HCT116 (cell line): ENCODE data around the gene PKMYT1. TPM values are rescaled to one million over a fixed set of nuclear protein-coding genes. Genes with fewer than 3 reads are reported as not detected.

Source experiments
- ATAC-seq: fragments of 200-7000 bp; cut with Tn5 transposase; 2 replicates; pipeline ENCODE4 v1.9.1; 2020; ENCODE audit warnings: mild to moderate bottlenecking, moderate library complexity
- BruUV-seq: library from RNA; stranded (reverse); fragments of 400-500 nt; replicated peaks from 2 replicates; lab custom pipeline; 2021; lab: Mats Ljungman, UMichigan
- CTCF ChIA-PET: fragments of 300-600 bp; sonication (Branson Sonifier 250); formaldehyde crosslinking; loops from one replicate; lab custom pipeline; 2021; ENCODE audit warnings: antibody characterized with exemption; lab: Charles Lee
- POLR2A ChIA-PET: fragments of 300-600, 350-600 bp; sonication (Branson Sonifier 250); formaldehyde crosslinking; loops from one replicate; lab custom pipeline; 2021; ENCODE audit warnings: antibody characterized with exemption; lab: Charles Lee
- RAD21 ChIA-PET, 2 experiments: fragments of 300-600 bp; sonication (Branson Sonifier 250); formaldehyde crosslinking; loops; one replicate each; lab custom pipeline; 2023; ENCODE audit warnings: low total read pairs in 2 of 2; ENCODE audit not compliant: uncharacterized antibody in 2 of 2, unreplicated experiment in 2 of 2, low non-redundant PET in 1 of 2; lab: Charles Lee
- DNase-seq: peaks from one replicate; pipeline ENCODE4 v3.0.0-alpha.2; 2010; ENCODE audit warnings: low read depth, low spot score
- H2AFZ ChIP-seq: fragments of 200-600 bp; shearing (Covaris generic), sonication (generic); 2 replicates; pipeline ENCODE4 v1.6.1; 2017; ENCODE audit warnings: low read depth, mixed run types, mixed read lengths, antibody characterized with exemption, low read length; ENCODE audit not compliant: poor library complexity, severe bottlenecking
- H3K27ac ChIP-seq: 2 replicates; pipeline ENCODE4 v1.5.1; 2012; ENCODE audit warnings: low read depth, low read length
- H3K27me3 ChIP-seq: fragments of 200-600 bp; sonication (generic); 2 replicates; pipeline ENCODE4 v1.6.1; 2016; ENCODE audit warnings: mixed run types, low read length, mixed read lengths; ENCODE audit not compliant: insufficient read depth
- H3K36me3 ChIP-seq, 2 experiments: fragments of 200-500 bp in 1 of 2; fragments of 200-600 bp in 1 of 2; sonication (Bioruptor generic) in 1 of 2; sonication (generic) in 1 of 2; 2 replicates each; pipeline versions ENCODE4 v1.5.1 to v1.6.1; 2014 to 2016; ENCODE audit warnings: low read length in 2 of 2, inconsistent platforms in 1 of 2, mixed read lengths in 1 of 2, mixed run types in 1 of 2; ENCODE audit not compliant: insufficient read depth in 2 of 2, control insufficient read depth in 1 of 2
- H3K4me1 ChIP-seq, 2 experiments: fragments of 200-600 bp in 1 of 2; sonication (generic) in 1 of 2; 2 replicates each; pipeline versions ENCODE4 v1.5.1 to v1.6.1; 2012 to 2017; ENCODE audit warnings: low read length in 2 of 2, inconsistent platforms in 1 of 2, mild to moderate bottlenecking in 1 of 2, mixed read lengths in 1 of 2, mixed run types in 1 of 2, moderate library complexity in 1 of 2; ENCODE audit not compliant: insufficient read depth in 2 of 2, control insufficient read depth in 1 of 2
- H3K4me2 ChIP-seq: fragments of 200-600 bp; sonication (generic); 2 replicates; pipeline ENCODE4 v1.6.1; 2017; ENCODE audit warnings: mixed run types, low read length, mixed read lengths
- H3K4me3 ChIP-seq, 2 experiments: fragments of 200-600 bp in 1 of 2; sonication (generic) in 1 of 2; replicated peaks in 1 of 2; 2 replicates each; pipeline ENCODE4 v1.5.1; 2011 to 2016; ENCODE audit warnings: low read length in 2 of 2, control low read depth in 1 of 2, low read depth in 1 of 2, mild to moderate bottlenecking in 1 of 2, mixed read lengths in 1 of 2, mixed run types in 1 of 2
- H3K79me2 ChIP-seq: fragments of 200-600 bp; sonication (generic); 2 replicates; pipeline ENCODE4 v1.6.1; 2017; ENCODE audit warnings: mild to moderate bottlenecking, mixed run types, low read length, moderate library complexity, mixed read lengths; ENCODE audit not compliant: insufficient read depth
- H3K9ac ChIP-seq: fragments of 200-600 bp; sonication (generic); 2 replicates; pipeline ENCODE4 v1.6.1; 2016; ENCODE audit warnings: low read length, mixed read lengths
- H3K9me2 ChIP-seq: fragments of 200-600 bp; sonication (generic), shearing (Covaris generic); 2 replicates; pipeline ENCODE4 v1.6.1; 2017; ENCODE audit warnings: mixed run types, mild to moderate bottlenecking, moderate library complexity; ENCODE audit not compliant: insufficient read depth
- H3K9me3 ChIP-seq, 2 experiments: fragments of 200-500 bp in 1 of 2; fragments of 200-600 bp in 1 of 2; sonication (Bioruptor generic) in 1 of 2; sonication (generic) in 1 of 2; 2 replicates each; pipeline ENCODE4 v1.6.1; 2014 to 2017; ENCODE audit warnings: low read length in 2 of 2, mixed read lengths in 2 of 2, inconsistent platforms in 1 of 2, low read depth in 1 of 2, mild to moderate bottlenecking in 1 of 2, mixed run types in 1 of 2, moderate library complexity in 1 of 2; ENCODE audit not compliant: control insufficient read depth in 1 of 2, insufficient read depth in 1 of 2
- H4K20me1 ChIP-seq: fragments of 200-600 bp; sonication (generic), shearing (Covaris generic); 2 replicates; pipeline ENCODE4 v1.6.1; 2017; ENCODE audit warnings: mixed run types, mild to moderate bottlenecking, moderate library complexity; ENCODE audit not compliant: insufficient read depth
- CBX3 ChIP-seq: IDR thresholded peaks from 2 replicates; pipeline ENCODE4 v1.6.1; 2012; ENCODE audit warnings: low read depth
- CEBPB ChIP-seq: IDR thresholded peaks from 2 replicates; pipeline ENCODE4 v1.6.1; 2012; ENCODE audit warnings: low read depth
- CTCF ChIP-seq, 3 experiments: fragments of 200-600 bp in 1 of 3; sonication (generic) in 1 of 3; IDR thresholded peaks in 2 of 3; conservative IDR thresholded peaks in 1 of 3; 2 replicates each; pipeline ENCODE4 v1.5.1; 2012 to 2017; ENCODE audit warnings: low read depth in 2 of 3, low read length in 2 of 3, antibody characterized with exemption in 1 of 3, borderline replicate concordance in 1 of 3, control low read depth in 1 of 3, mild to moderate bottlenecking in 1 of 3, mixed read lengths in 1 of 3, mixed run types in 1 of 3, moderate library complexity in 1 of 3; ENCODE audit not compliant: insufficient read depth in 1 of 3
- EGR1 ChIP-seq: IDR thresholded peaks from 2 replicates; pipeline ENCODE4 v1.6.1; 2012; ENCODE audit warnings: low read depth
- ELF1 ChIP-seq: IDR thresholded peaks from 2 replicates; pipeline ENCODE4 v1.6.1; 2012; ENCODE audit warnings: low read depth, borderline replicate concordance
- EZH2 ChIP-seq: fragments of 200-600 bp; sonication (generic); IDR thresholded peaks from 2 replicates; pipeline ENCODE4 v1.6.1; 2017; ENCODE audit warnings: antibody characterized with exemption, mixed run types
- EZH2phosphoT487 ChIP-seq: fragments of 200-600 bp; IDR thresholded peaks from 2 replicates; pipeline ENCODE4 v1.6.1; 2018; ENCODE audit warnings: antibody characterized with exemption, borderline replicate concordance
- FOSL1 ChIP-seq: IDR thresholded peaks from 2 replicates; pipeline ENCODE4 v1.6.1; 2012; ENCODE audit warnings: low read depth
- JUND ChIP-seq: IDR thresholded peaks from 2 replicates; pipeline ENCODE4 v1.6.1; 2012
- POLR2A ChIP-seq: IDR thresholded peaks from 2 replicates; pipeline ENCODE4 v1.7.0; 2011; ENCODE audit warnings: borderline replicate concordance; ENCODE audit not compliant: insufficient read depth, insufficient read length; ENCODE audit errors: extremely low read depth
- POLR2AphosphoS5 ChIP-seq: IDR thresholded peaks from 2 replicates; pipeline ENCODE4 v1.6.1; 2011; ENCODE audit warnings: mild to moderate bottlenecking, low read depth, low read length, moderate library complexity
- RAD21 ChIP-seq: IDR thresholded peaks from 2 replicates; pipeline ENCODE4 v1.6.1; 2012; ENCODE audit warnings: low read depth, mild to moderate bottlenecking
- SIN3A ChIP-seq: IDR thresholded peaks from 2 replicates; pipeline ENCODE4 v1.6.1; 2012; ENCODE audit warnings: low read depth
- SP1 ChIP-seq: IDR thresholded peaks from 2 replicates; pipeline ENCODE4 v1.6.1; 2012; ENCODE audit warnings: low read depth
- SRF ChIP-seq: IDR thresholded peaks from 2 replicates; pipeline ENCODE4 v1.6.1; 2012; ENCODE audit warnings: low read depth
- TCF7L2 ChIP-seq: IDR thresholded peaks from 2 replicates; pipeline ENCODE4 v1.7.0; 2011; ENCODE audit warnings: borderline replicate concordance, inconsistent platforms; ENCODE audit not compliant: insufficient read depth, insufficient read length; ENCODE audit errors: extremely low read depth
- YY1 ChIP-seq: IDR thresholded peaks from 2 replicates; pipeline ENCODE4 v1.6.1; 2011; ENCODE audit warnings: low read length, low read depth, moderate library complexity, mild to moderate bottlenecking; ENCODE audit not compliant: insufficient replicate concordance; ENCODE audit errors: extremely low read depth
- ZFX ChIP-seq: fragments of 450-650 bp; IDR thresholded peaks from 2 replicates; pipeline ENCODE4 v1.6.1; 2017
- ZNF274 ChIP-seq: fragments of 200-500 bp; sonication (Bioruptor generic); IDR thresholded peaks from 2 replicates; pipeline ENCODE4 v1.6.1; 2014; ENCODE audit warnings: mild to moderate bottlenecking, low read depth, low read length, inconsistent platforms
- intact Hi-C: fragments of 100-400 bp; cut with micrococcal nuclease; formaldehyde crosslinking; loops from 2 replicates; pipeline ENCODE4 v1.10.0; 2022
- total RNA-seq: library from RNA; stranded (reverse); gene quantifications from one replicate; pipeline ENCODE4 v1.2.1, GENCODE V29; 2021; ENCODE audit not compliant: unreplicated experiment
- TF ChIP-seq, protein P1 (sequence below): IDR thresholded peaks from 2 replicates; pipeline ENCODE4 v1.6.1; 2012
- TF ChIP-seq, protein P2 (sequence below): IDR thresholded peaks from 2 replicates; pipeline ENCODE4 v1.6.1; 2012; ENCODE audit warnings: low read depth
- TF ChIP-seq, protein P3 (sequence below): IDR thresholded peaks from 2 replicates; pipeline ENCODE4 v1.6.1; 2012

The PKMYT1 gene
- total RNA-seq, 1 experiment from 2014 or later = 104 TPM

- H3K79me2 ChIP-seq = peaks cover 17% of the 10 kb centered on the region; the same call in 1 of the 2 replicates
- H3K9me2 ChIP-seq = no peaks in the 10 kb centered on the region
- CTCF ChIA-PET = interaction anchor here (0.6 to 1.5 kb wide), 19 partner anchors 11 to 135 kb away, joined by 3 to 16 read pairs (median 5); partner anchors contain the start of genes FLYWCH1, FLYWCH2 and KREMEN2
- no peak overlapping the region for H3K27ac ChIP-seq
- peak overlapping the region; percentile 39 for H3K4me2 ChIP-seq
- peaks cover 0 to 11% of the 10 kb centered on the region in 2 experiments; a peak in 3 of 4 replicates for H3K4me1 ChIP-seq
- POLR2A ChIA-PET = interaction anchor here (1.0 to 1.2 kb wide), 3 partner anchors 16 to 44 kb away, joined by 3 to 5 read pairs (median 3); partner anchors contain the start of genes FLYWCH1 and FLYWCH2
- no peaks in the 10 kb centered on the region; a peak in 1 of 4 replicates for H3K36me3 ChIP-seq
- no peak overlapping the region for H3K4me3 ChIP-seq
- H4K20me1 ChIP-seq = no peaks in the 10 kb centered on the region
- intact Hi-C loops = no loop called here
- ATAC-seq (peak; percentile 96), DNase-seq (peak; percentile 85)
- no peaks in the 10 kb centered on the region for H3K9me3 ChIP-seq
- RAD21 ChIA-PET = interaction anchor here in 1 of 2 experiments (0.7 to 1.2 kb wide), 2 partner anchors 88 to 115 kb away, joined by 4 to 5 read pairs; no protein-coding TSS in a partner anchor
- no peak overlapping the region for H2AFZ ChIP-seq
- H3K27me3 ChIP-seq = no peaks in the 10 kb centered on the region
- BruUV-seq = no TSS peak
- no peak overlapping the region for H3K9ac ChIP-seq
- TF ChIP-seq CTCF (IDR thresholded peaks at IDR 0.05 in 2 of 3, conservative IDR thresholded peaks at IDR 0.05 in 1 of 3; ENCODE audit: borderline replicate concordance in 1 of 3, insufficient read depth in 1 of 3, low read depth in 2 of 3, low read length in 2 of 3) (peak; percentile 93 to 98 (median 97)), EGR1 (no peak; the same call in 1 of the 2 replicates), EZH2phosphoT487 (no peak), SRF (no peak), POLR2AphosphoS5 (peak; percentile 62), YY1 (peak; percentile 56), RAD21 (peak; percentile 87), FOSL1 (no peak), ZNF274 (no peak), JUND (no peak), POLR2A (no peak), SP1 (no peak; the same call in 1 of the 2 replicates), TCF7L2 (peak; percentile 49), CEBPB (no peak), SIN3A (no peak), EZH2 (no peak), ELF1 (no peak), ZFX (no peak), CBX3 (peak; percentile 75)
- TF ChIP-seq, protein P1, sequence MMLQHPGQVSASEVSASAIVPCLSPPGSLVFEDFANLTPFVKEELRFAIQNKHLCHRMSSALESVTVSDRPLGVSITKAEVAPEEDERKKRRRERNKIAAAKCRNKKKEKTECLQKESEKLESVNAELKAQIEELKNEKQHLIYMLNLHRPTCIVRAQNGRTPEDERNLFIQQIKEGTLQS = no peak
- TF ChIP-seq, protein P2, sequence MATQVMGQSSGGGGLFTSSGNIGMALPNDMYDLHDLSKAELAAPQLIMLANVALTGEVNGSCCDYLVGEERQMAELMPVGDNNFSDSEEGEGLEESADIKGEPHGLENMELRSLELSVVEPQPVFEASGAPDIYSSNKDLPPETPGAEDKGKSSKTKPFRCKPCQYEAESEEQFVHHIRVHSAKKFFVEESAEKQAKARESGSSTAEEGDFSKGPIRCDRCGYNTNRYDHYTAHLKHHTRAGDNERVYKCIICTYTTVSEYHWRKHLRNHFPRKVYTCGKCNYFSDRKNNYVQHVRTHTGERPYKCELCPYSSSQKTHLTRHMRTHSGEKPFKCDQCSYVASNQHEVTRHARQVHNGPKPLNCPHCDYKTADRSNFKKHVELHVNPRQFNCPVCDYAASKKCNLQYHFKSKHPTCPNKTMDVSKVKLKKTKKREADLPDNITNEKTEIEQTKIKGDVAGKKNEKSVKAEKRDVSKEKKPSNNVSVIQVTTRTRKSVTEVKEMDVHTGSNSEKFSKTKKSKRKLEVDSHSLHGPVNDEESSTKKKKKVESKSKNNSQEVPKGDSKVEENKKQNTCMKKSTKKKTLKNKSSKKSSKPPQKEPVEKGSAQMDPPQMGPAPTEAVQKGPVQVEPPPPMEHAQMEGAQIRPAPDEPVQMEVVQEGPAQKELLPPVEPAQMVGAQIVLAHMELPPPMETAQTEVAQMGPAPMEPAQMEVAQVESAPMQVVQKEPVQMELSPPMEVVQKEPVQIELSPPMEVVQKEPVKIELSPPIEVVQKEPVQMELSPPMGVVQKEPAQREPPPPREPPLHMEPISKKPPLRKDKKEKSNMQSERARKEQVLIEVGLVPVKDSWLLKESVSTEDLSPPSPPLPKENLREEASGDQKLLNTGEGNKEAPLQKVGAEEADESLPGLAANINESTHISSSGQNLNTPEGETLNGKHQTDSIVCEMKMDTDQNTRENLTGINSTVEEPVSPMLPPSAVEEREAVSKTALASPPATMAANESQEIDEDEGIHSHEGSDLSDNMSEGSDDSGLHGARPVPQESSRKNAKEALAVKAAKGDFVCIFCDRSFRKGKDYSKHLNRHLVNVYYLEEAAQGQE = no peak
- TF ChIP-seq, protein P3, sequence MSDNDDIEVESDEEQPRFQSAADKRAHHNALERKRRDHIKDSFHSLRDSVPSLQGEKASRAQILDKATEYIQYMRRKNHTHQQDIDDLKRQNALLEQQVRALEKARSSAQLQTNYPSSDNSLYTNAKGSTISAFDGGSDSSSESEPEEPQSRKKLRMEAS = peak; percentile 84
Measured at GRCh38 chr16:2927010-2927646, 53.1 kb downstream of the PKMYT1 start.
